ENCODE measurements around the gene HSD17B12. TPM values are rescaled to one million over a fixed set of nuclear protein-coding genes. Genes with fewer than 3 reads are reported as not detected.

The HSD17B12 gene
- polyA plus RNA-seq, 1 experiment = 67.7 TPM

- POLR2A ChIA-PET = no interaction called here
- Histone ChIP-seq H3K27me3 (ENCODE audit: control insufficient read depth, insufficient read depth, low read length) (no peaks in the 10 kb centered on the region), H3K4me3 (ENCODE audit: low read depth, low read length) (no peak overlapping the region), H3K36me3 (ENCODE audit: control insufficient read depth, insufficient read depth, low read length) (no peaks in the 10 kb centered on the region)
- CTCF ChIA-PET = no interaction called here
- no peak for DNase-seq (ENCODE audit: low read depth)
- no peak for TF ChIP-seq CTCF (IDR thresholded peaks at IDR 0.05; ENCODE audit: insufficient read depth, low read depth, low read length)
These were observed 12.5 kb downstream of the HSD17B12 start for GRCh38 chr11:43693069-43693468.

GRCh38 chr11:43693731-43694130 is 13.2 kb downstream of the HSD17B12 start:
- H3K4me3 ChIP-seq (ENCODE audit: low read depth, low read length) = no peak overlapping the region
- no peaks in the 10 kb centered on the region for H3K27me3 ChIP-seq (ENCODE audit: control insufficient read depth, insufficient read depth, low read length)
- CTCF ChIA-PET = no interaction called here
- TF ChIP-seq CTCF (IDR thresholded peaks at IDR 0.05; ENCODE audit: insufficient read depth, low read depth, low read length) = no peak
- no peak for DNase-seq (ENCODE audit: low read depth)
- H3K36me3 ChIP-seq (ENCODE audit: control insufficient read depth, insufficient read depth, low read length) = no peaks in the 10 kb centered on the region
- POLR2A ChIA-PET = no interaction called here

- ChIA-PET CTCF (no interaction called here), POLR2A (no interaction called here)
- Histone ChIP-seq H3K36me3 (ENCODE audit: control insufficient read depth, insufficient read depth, low read length) (no peaks in the 10 kb centered on the region), H3K4me3 (ENCODE audit: low read depth, low read length) (no peak overlapping the region), H3K27me3 (ENCODE audit: control insufficient read depth, insufficient read depth, low read length) (no peaks in the 10 kb centered on the region)
- no peak for TF ChIP-seq CTCF (IDR thresholded peaks at IDR 0.05; ENCODE audit: insufficient read depth, low read depth, low read length)
- DNase-seq (ENCODE audit: low read depth) = no peak
These were observed 13.9 kb downstream of the HSD17B12 start for GRCh38 chr11:43694477-43694876.

GRCh38 chr11:43697679-43698078 is 17.1 kb downstream of the HSD17B12 start:
- CTCF ChIA-PET = interaction anchor here (1.5 kb wide), 1 partner anchor 9 kb away, joined by 3 read pairs; no protein-coding TSS in a partner anchor
- TF ChIP-seq CTCF (IDR thresholded peaks at IDR 0.05; ENCODE audit: insufficient read depth, low read depth, low read length) = no peak
- no peaks in the 10 kb centered on the region for H3K36me3 ChIP-seq (ENCODE audit: control insufficient read depth, insufficient read depth, low read length)
- POLR2A ChIA-PET = interaction anchor here (1.0 kb wide), 1 partner anchor 17 kb away, joined by 3 read pairs; the partner anchor contains the start of gene HSD17B12
- DNase-seq (ENCODE audit: low read depth) = no peak
- no peaks in the 10 kb centered on the region for H3K27me3 ChIP-seq (ENCODE audit: control insufficient read depth, insufficient read depth, low read length)
- no peak overlapping the region for H3K4me3 ChIP-seq (ENCODE audit: low read depth, low read length)

GRCh38 chr11:43699870-43700269 is 19.3 kb downstream of the HSD17B12 start:
- ChIA-PET CTCF (no interaction called here), POLR2A (no interaction called here)
- no peaks in the 10 kb centered on the region for H3K36me3 ChIP-seq (ENCODE audit: control insufficient read depth, insufficient read depth, low read length)
- H3K4me3 ChIP-seq (ENCODE audit: low read depth, low read length) = no peak overlapping the region
- DNase-seq (ENCODE audit: low read depth) = no peak
- no peaks in the 10 kb centered on the region for H3K27me3 ChIP-seq (ENCODE audit: control insufficient read depth, insufficient read depth, low read length)
- no peak for TF ChIP-seq CTCF (IDR thresholded peaks at IDR 0.05; ENCODE audit: insufficient read depth, low read depth, low read length)

Data from BJ (cell line).